HepG2 (cell line): Measurements from ENCODE around the gene DIAPH1. TPM values are rescaled to one million over a fixed set of nuclear protein-coding genes. Genes with fewer than 3 reads are reported as not detected.

Experiments
- ATM ChIP-seq: fragments of 450-650 bp; IDR thresholded peaks from 2 replicates; pipeline ENCODE4 v1.7.1; 2017; ENCODE audit warnings: mild to moderate bottlenecking, borderline replicate concordance
- BCL6 ChIP-seq: IDR thresholded peaks from 2 replicates; pipeline ENCODE4 v1.6.1; 2016; ENCODE audit warnings: missing genetic modification reagents, missing compliant biosample characterization
- GLI4 ChIP-seq: sonication (generic); formaldehyde crosslinking; IDR thresholded peaks from 2 replicates; pipeline ENCODE4 v1.5.1; 2020; ENCODE audit warnings: missing genetic modification reagents, mild to moderate bottlenecking, moderate library complexity, borderline replicate concordance
- MED13 ChIP-seq: sonication (generic); formaldehyde crosslinking; IDR thresholded peaks from 2 replicates; pipeline ENCODE4 v1.5.0; 2020; ENCODE audit warnings: missing genetic modification reagents
- MTA1 ChIP-seq: sonication (generic); formaldehyde crosslinking; IDR thresholded peaks from 2 replicates; pipeline ENCODE4 v1.4.0; 2020; ENCODE audit warnings: missing genetic modification reagents, mild to moderate bottlenecking, borderline replicate concordance
- PITX1 ChIP-seq: sonication (generic); formaldehyde crosslinking; IDR thresholded peaks from 2 replicates; pipeline ENCODE4 v1.5.1; 2020; ENCODE audit warnings: mild to moderate bottlenecking, missing genetic modification reagents
- POLR2A ChIP-seq, 2 experiments: IDR thresholded peaks; 2 replicates each; pipeline ENCODE4 v1.6.1; 2011; ENCODE audit warnings: low read depth in 2 of 2, low read length in 2 of 2, mild to moderate bottlenecking in 1 of 2, moderate library complexity in 1 of 2; ENCODE audit not compliant: insufficient read depth in 1 of 2
- SIN3B ChIP-seq: fragments of 150-350 bp; IDR thresholded peaks from 2 replicates; pipeline ENCODE4 v1.6.1; 2014; ENCODE audit warnings: low read length
- ZBTB21 ChIP-seq: sonication (generic); formaldehyde crosslinking; IDR thresholded peaks from 2 replicates; pipeline ENCODE4 v1.4.0; 2020; ENCODE audit warnings: missing genetic modification reagents
- ZC3H13 ChIP-seq: sonication (generic); formaldehyde crosslinking; IDR thresholded peaks from 2 replicates; pipeline ENCODE4 v1.8.1; 2023; ENCODE audit warnings: mild to moderate bottlenecking, missing genetic modification reagents, moderate library complexity
- ZMAT5 ChIP-seq: sonication (generic); formaldehyde crosslinking; IDR thresholded peaks from 2 replicates; pipeline ENCODE4 v1.5.0; 2020; ENCODE audit warnings: mild to moderate bottlenecking, low read depth, missing genetic modification reagents, borderline replicate concordance
- ZNF17 ChIP-seq: sonication (generic); formaldehyde crosslinking; IDR thresholded peaks from 2 replicates; pipeline ENCODE4 v1.5.0; 2020; ENCODE audit warnings: mild to moderate bottlenecking, missing genetic modification reagents
- ZNF230 ChIP-seq: sonication (generic); formaldehyde crosslinking; IDR thresholded peaks from 2 replicates; pipeline ENCODE4 v1.4.0; 2020; ENCODE audit warnings: mild to moderate bottlenecking, missing genetic modification reagents
- ZNF296 ChIP-seq: sonication (generic); formaldehyde crosslinking; conservative IDR thresholded peaks from 2 replicates; pipeline ENCODE4 v1.5.0; 2020; ENCODE audit warnings: mild to moderate bottlenecking, missing genetic modification reagents
- ZNF576 ChIP-seq: sonication (generic); formaldehyde crosslinking; IDR thresholded peaks from 2 replicates; pipeline ENCODE4 v1.4.0; 2020; ENCODE audit warnings: mild to moderate bottlenecking, missing genetic modification reagents
- ZNF703 ChIP-seq: sonication (generic); formaldehyde crosslinking; IDR thresholded peaks from 2 replicates; pipeline ENCODE4 v1.5.1; 2020; ENCODE audit warnings: missing genetic modification reagents, mild to moderate bottlenecking, moderate library complexity, borderline replicate concordance
- ZNF713 ChIP-seq: sonication (generic); formaldehyde crosslinking; IDR thresholded peaks from 2 replicates; pipeline ENCODE4 v1.4.0; 2020; ENCODE audit warnings: mild to moderate bottlenecking, missing genetic modification reagents
- ZNF781 ChIP-seq: sonication (generic); formaldehyde crosslinking; IDR thresholded peaks from 2 replicates; pipeline ENCODE4 v1.5.1; 2020; ENCODE audit warnings: borderline replicate concordance, mild to moderate bottlenecking, missing genetic modification reagents; ENCODE audit errors: not compliant biosample characterization
- ZNF891 ChIP-seq: sonication (generic); formaldehyde crosslinking; IDR thresholded peaks from 2 replicates; pipeline ENCODE4 v1.5.0; 2020; ENCODE audit warnings: mild to moderate bottlenecking, missing genetic modification reagents
- polyA plus RNA-seq, 8 experiments: library from polyadenylated mRNA; depleted of rRNA in 3 of 8; stranded (reverse) in 7 of 8; unstranded in 1 of 8; fragments of >200 nt; fragmentation: Illumina TruSeq in 4 of 8; extraction: Trizol in 4 of 8; gene quantifications; 2 replicates each; pipeline versions ENCODE4 v1.2.1 to v1.2.3, GENCODE V29; 2011 to 2016; ENCODE audit warnings: low read depth in 4 of 8, missing spikeins in 1 of 8, mixed read lengths in 1 of 8; ENCODE audit not compliant: insufficient read depth in 1 of 8
- total RNA-seq, 5 experiments: library from RNA; depleted of rRNA; stranded (reverse); fragments of >200 nt; fragmentation: Illumina TruSeq; extraction: Trizol; gene quantifications; 2 replicates each; pipeline ENCODE4 v1.2.3, GENCODE V29; 2016; ENCODE audit warnings: low read depth in 1 of 5
- TF ChIP-seq, protein P1 (sequence below): sonication (generic); formaldehyde crosslinking; IDR thresholded peaks from 2 replicates; pipeline ENCODE4 v1.8.1; 2023; ENCODE audit warnings: mild to moderate bottlenecking, moderate library complexity, missing genetic modification reagents
- TF ChIP-seq, protein P2 (sequence below): sonication (generic); formaldehyde crosslinking; IDR thresholded peaks from 2 replicates; pipeline ENCODE4 v1.5.1; 2020; ENCODE audit warnings: mild to moderate bottlenecking, missing genetic modification reagents, borderline replicate concordance

Gene DIAPH1
- total and polyA plus RNA-seq, 2 of the 13 experiments (the other 11 are each of a cell fraction or from before 2014, with no cell fraction given) = 25.1 to 33.9 TPM

GRCh38 chr5:141618804-141619554 is at the start of gene DIAPH1 (continued):
- TF ChIP-seq, protein P1, sequence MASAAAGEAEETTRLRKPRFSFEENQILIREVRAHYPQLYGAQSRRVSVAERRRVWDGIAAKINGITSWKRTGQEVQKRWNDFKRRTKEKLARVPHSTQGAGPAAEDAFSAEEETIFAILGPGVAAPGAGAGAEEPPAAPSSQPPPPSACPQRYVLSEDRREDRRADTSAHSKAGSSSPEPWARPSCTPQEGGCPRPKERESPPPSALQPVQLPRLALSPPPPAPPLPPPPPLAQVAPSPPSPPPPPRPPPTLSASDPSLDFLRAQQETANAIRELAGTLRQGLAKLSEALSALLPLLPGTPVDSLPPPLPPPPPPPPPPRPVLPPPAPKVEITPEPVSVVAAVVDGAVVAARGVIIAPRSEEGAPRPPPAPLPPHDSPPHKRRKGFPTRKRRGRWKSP (CRISPR knock-in tag) = peak; percentile 94
- TF ChIP-seq ZC3H13 (CRISPR knock-in tag) (no peak), SIN3B (0 out of 2 replicates have a peak, but pooled peaks have one; percentile 43), ZNF781 (CRISPR knock-in tag) (peak; percentile 68), ZMAT5 (CRISPR knock-in tag) (no peak), ZBTB21 (no peak), ATM (no peak), ZNF576 (CRISPR knock-in tag) (no peak), ZNF296 (CRISPR knock-in tag) (no peak), BCL6 (peak; percentile 32; the same call in 1 of the 2 replicates), ZNF230 (peak; percentile 82; the same call in 1 of the 2 replicates), POLR2A (IDR thresholded peaks at IDR 0.05; ENCODE audit: insufficient read depth in 1 of 2, low read depth in 2 of 2, low read length in 2 of 2) (peak; percentile 43 to 84), MED13 (CRISPR knock-in tag) (peak; percentile 82), ZNF713 (CRISPR knock-in tag) (no peak), ZNF703 (CRISPR knock-in tag) (peak; percentile 74; the same call in 1 of the 2 replicates), ZNF891 (CRISPR knock-in tag) (0 out of 2 replicates have a peak, but pooled peaks have one; percentile 62), ZNF17 (CRISPR knock-in tag) (no peak), GLI4 (CRISPR knock-in tag) (no peak), MTA1 (CRISPR knock-in tag) (peak; percentile 43; the same call in 1 of the 2 replicates), PITX1 (peak; percentile 65; the same call in 1 of the 2 replicates)
- TF ChIP-seq, protein P2, sequence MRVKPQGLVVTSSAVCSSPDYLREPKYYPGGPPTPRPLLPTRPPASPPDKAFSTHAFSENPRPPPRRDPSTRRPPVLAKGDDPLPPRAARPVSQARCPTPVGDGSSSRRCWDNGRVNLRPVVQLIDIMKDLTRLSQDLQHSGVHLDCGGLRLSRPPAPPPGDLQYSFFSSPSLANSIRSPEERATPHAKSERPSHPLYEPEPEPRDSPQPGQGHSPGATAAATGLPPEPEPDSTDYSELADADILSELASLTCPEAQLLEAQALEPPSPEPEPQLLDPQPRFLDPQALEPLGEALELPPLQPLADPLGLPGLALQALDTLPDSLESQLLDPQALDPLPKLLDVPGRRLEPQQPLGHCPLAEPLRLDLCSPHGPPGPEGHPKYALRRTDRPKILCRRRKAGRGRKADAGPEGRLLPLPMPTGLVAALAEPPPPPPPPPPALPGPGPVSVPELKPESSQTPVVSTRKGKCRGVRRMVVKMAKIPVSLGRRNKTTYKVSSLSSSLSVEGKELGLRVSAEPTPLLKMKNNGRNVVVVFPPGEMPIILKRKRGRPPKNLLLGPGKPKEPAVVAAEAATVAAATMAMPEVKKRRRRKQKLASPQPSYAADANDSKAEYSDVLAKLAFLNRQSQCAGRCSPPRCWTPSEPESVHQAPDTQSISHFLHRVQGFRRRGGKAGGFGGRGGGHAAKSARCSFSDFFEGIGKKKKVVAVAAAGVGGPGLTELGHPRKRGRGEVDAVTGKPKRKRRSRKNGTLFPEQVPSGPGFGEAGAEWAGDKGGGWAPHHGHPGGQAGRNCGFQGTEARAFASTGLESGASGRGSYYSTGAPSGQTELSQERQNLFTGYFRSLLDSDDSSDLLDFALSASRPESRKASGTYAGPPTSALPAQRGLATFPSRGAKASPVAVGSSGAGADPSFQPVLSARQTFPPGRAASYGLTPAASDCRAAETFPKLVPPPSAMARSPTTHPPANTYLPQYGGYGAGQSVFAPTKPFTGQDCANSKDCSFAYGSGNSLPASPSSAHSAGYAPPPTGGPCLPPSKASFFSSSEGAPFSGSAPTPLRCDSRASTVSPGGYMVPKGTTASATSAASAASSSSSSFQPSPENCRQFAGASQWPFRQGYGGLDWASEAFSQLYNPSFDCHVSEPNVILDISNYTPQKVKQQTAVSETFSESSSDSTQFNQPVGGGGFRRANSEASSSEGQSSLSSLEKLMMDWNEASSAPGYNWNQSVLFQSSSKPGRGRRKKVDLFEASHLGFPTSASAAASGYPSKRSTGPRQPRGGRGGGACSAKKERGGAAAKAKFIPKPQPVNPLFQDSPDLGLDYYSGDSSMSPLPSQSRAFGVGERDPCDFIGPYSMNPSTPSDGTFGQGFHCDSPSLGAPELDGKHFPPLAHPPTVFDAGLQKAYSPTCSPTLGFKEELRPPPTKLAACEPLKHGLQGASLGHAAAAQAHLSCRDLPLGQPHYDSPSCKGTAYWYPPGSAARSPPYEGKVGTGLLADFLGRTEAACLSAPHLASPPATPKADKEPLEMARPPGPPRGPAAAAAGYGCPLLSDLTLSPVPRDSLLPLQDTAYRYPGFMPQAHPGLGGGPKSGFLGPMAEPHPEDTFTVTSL (CRISPR knock-in tag) = peak; percentile 69; the same call in 1 of the 2 replicates
